T-helper 2 cell treated with Interferon-gamma antibody and Interleukin-4, amounts not matched to agents 100 ng/mL and 5 ng/mL, for 36 hours (primary cell): ENCODE results near the gene EXT2. TPM values are rescaled to one million over a fixed set of nuclear protein-coding genes. Genes with fewer than 3 reads are reported as not detected.

Source experiments
- intact Hi-C: fragments of 100-400 bp; cut with micrococcal nuclease; formaldehyde crosslinking; loops from one replicate; pipeline ENCODE4 v1.15.1; 2023
- total RNA-seq: library from RNA; stranded (reverse); gene quantifications from 2 replicates; pipeline ENCODE4 v1.2.3, GENCODE V29; 2022

Gene EXT2
- total RNA-seq = 27.5 and 31.2 TPM in 2 replicates

DNA sequence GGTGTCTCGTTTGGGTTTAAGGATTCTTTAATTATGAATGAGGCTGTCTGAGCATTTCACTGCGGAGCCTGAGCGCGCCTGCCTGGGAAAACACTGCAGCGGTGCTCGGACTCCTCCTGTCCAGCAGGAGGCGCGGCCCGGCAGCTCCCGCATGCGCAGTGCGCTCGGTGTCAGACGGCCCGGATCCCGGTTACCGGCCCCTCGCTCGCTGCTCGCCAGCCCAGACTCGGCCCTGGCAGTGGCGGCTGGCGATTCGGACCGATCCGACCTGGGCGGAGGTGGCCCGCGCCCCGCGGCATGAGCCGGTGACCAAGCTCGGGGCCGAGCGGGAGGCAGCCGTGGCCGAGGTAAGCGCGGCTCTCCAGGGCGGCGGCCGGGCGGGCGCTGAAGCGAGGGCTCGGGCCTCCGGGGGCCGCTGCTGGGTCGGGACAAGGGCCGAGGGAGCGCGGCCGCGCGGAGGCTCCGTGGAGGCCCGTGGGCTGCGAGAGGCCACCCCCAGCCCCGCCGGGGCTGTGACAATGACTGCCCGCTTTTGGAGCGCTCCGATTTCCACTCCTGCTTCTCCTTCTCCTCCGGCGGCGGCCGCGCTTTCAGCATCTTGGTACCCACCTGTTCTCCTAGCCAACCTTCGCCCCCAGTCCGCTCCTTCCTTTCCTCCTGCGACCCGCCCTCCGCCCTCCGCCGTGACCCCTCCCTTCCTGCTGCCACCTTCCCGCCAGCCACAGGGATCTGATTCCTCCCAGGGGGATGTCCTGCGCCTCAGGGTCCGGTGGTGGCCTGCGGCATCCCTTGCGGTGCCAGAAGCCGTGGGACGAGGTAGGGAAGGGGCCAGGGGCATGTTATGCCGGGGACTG, at the start of gene EXT2:
Gene EXT2, plus strand, starts transcription at position 173 of the 854 bp plus-strand sequence. CDS start 12,035 bp downstream, outside the sequence.
- intact Hi-C loops = loop anchor here (1.0 to 10.0 kb wide), 3 partner anchors 29 to 411 kb away; partner anchors contain the start of genes ACCS and HSD17B12

DNA sequence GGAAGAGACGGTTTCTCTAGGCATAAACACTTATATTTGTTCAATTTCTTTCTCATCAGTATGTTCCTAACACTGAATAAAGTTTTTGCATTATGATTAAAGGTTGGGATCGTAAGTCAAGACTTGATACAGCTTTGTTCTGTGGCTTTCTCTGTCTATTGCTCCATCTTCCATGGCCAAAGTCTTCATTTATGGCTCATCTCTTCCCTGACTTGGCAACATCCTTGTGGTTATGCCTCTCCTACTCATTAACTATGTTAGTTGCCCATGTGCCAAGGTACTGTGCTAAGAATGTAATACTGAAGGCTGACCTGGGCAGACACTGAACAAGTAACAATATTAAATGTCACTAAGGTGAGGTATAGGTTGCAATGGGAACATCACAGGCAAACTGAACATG, 49.3 kb upstream of the EXT2 start:
- intact Hi-C loops = no loop called here

DNA sequence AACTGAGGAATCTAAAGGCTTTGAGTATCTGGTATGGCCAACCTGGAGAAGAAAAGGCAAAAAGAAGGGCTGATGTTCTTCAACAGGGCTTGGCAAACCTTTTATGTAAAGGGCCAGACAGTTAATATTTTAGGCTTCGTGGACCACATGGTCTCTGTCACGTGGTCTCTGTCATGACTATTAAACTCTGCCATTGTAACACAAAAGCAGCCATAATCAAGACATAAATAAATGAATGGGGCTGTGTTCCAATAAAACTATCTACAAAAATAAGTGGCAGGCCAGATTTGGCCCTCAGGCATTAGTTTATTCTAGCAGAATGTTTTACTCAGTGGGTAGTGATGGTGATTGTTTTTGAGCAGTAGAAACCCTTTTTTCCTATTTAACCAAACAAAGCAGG, 48.2 kb upstream of the EXT2 start:
- intact Hi-C loops = no loop called here

DNA sequence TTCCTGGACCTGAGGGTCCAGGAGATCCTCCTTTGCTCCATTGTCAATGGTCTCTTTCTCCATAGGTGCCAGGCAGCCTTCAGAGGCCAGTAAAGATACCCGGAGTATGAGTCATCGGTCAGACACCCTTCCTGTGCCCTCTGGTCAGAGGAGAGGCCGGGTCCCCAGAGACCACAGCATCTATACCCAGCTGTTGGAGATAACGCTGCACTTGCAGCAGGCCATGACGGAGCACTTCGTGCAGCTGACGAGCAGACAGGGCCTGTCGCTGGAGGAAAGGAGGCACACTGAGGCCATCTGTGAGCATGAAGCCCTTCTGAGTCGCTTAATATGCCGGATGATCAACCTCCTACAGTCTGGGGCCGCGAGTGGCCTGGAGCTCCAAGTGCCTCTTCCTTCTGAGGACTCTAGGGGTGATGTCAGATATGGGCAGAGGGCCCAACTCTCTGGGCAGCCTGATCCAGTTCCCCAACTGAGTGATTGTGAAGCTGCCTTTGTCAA, 47.5 kb upstream of the EXT2 start, which contains the start of gene ACCSL:
Gene ACCSL, plus strand, starts transcription at position 51 of the 501 bp plus-strand sequence. Its CDS starts 56 bp downstream, at position 107.
- intact Hi-C loops = no loop called here

DNA sequence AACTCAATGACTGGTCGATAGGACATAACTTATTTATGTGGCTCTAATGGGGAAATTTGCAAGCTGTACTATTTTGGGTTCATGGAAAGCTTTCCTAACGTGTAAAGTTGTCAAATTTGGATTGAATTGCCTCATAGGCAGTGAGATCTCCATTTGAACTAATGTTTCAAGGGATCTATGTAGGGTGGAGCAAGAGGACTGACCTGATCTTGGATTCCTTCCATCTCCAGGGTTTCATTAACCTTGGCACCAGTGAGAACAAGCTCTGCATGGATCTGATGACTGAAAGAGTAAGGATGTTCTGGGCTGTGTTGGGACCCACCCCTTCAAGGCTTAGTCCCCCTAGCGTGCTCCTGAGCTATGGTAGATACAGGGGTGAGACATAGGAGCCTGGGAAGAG, 45.6 kb upstream of the EXT2 start:
- intact Hi-C loops = no loop called here

DNA sequence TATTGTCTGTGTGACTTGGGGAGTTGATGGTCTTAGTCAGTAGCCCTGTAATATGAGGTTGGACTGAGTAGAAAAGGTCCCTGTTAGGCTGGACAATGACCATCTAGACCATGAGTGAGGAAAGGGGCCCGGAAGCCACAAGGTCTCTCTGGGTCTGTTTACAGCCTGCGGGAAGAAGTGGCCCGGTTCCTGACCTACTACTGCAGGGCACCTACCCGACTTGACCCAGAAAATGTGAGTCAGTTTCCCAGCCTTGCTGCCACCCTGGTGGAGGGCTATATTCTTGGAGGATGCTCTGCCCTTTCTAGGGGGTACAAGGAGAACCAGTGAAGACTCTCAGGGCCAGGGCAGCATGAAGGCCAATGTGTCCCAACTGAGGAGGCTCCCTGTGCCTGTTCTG, 44.3 kb upstream of the EXT2 start:
- intact Hi-C loops = no loop called here

DNA sequence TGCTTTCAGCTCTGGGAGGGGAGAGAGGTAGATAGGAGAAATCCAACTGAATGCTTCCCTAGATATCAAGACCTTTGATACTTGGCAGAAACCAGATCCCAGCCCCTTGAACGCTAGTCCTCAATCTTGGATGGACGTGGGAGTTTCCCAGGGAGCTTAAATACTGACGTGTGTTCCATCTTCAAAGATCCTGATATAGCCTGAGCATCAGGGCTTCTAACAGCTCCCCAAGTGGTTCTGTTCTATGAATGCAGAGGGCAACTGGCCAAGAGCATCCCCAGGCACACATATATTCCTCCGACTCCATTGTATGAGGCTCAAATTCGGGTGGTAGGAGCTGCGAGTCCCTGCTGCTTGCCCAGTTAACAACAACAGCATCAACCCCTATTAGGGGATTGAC, 38.1 kb upstream of the EXT2 start:
- intact Hi-C loops = no loop called here

DNA sequence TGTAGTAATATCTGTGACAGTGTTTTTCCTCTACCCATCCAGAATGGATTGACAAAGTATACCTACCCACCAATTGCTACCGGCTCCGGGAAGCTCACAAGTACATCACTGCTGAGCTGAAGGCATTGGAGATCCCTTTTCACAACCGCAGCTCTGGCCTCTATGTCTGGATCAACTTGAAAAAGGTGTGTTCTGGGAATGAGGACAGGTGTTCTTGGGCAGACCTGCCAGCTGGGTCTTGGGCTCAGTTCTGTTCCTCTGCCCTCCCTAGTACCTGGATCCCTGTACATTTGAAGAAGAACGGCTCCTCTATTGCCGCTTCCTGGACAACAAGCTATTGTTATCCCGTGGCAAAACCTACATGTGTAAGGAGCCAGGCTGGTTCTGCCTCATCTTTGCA, 37.2 kb upstream of the EXT2 start:
- intact Hi-C loops = no loop called here

DNA sequence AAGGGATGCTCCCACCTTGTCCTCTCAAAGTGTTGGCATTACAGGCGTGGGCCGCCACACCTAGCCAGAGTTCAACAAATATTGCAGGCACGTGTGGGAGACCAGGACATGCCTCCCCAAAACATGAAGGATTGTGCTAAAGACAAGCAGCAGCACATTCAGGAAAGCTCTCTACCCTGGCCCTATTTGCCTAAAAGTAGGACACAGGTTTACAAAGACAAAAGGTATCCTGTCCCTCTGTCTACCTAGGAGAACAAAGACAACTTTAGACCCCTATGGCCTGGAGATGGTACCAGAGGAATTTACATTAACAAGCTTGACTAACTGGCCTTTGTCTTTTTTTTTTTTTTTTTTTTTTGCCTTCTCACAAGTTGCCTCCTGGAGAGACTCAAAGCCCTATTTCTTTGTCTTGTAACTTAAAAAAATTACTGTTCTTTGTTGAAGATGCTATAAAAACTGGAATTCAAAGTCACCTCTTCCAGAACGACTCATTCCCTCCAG, 30.3 kb upstream of the EXT2 start:
- intact Hi-C loops = loop anchor here (5.0 kb wide), 2 partner anchors 42 to 123 kb away; partner anchors contain the start of gene C11orf96

DNA sequence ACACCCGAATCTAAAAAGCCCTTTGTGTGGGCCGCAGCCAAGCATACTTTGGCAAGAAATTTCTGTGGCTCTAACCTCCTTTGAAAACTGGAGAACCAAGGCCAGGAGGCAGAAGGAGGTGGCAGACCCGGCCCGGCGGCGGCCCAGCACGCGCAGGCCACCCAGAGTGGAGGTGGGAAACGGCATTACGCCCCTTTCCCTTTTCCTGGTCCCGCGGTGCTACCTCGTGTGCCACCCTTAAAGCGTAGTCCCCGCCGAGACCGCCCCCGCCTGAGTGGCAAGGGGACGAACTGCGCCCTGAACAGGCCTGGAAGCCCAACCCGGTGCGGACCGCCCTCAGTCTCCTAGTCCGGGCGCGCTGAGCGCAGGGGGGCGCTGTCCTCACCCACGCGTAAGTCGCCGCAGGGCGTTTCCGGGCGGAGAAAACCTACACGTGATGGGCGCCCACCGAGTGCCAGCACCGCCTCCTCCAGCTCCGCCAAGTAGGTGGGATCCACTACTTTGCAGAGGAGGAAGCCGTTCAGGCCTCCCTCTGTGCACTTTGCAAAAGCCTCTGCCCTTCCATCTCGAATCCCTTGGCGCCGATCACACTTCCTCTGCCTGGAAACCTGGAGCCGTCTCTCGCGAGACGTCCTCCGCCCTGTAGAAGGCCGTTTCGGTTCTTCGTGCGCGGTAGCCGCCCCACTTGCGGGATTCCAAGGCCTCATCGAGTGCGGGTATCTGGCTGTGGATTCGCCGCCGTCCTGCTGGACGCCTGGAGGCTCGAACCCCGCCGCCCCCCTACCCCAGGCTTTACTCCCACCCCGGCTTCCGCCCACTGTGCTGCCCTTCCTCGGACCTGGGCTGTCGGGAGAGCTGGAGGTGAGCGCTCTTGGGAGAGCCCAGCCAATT, 29.4 kb upstream of the EXT2 start, which contains the start of gene ACCS:
Gene ACCS, plus strand, starts transcription at position 430 of the 891 bp plus-strand sequence. CDS start 1,358 bp downstream, outside the sequence.
- intact Hi-C loops = loop anchor here (1.0 to 5.0 kb wide), 5 partner anchors 29 to 708 kb away; partner anchors contain the start of genes C11orf96, EXT2 and TTC17

DNA sequence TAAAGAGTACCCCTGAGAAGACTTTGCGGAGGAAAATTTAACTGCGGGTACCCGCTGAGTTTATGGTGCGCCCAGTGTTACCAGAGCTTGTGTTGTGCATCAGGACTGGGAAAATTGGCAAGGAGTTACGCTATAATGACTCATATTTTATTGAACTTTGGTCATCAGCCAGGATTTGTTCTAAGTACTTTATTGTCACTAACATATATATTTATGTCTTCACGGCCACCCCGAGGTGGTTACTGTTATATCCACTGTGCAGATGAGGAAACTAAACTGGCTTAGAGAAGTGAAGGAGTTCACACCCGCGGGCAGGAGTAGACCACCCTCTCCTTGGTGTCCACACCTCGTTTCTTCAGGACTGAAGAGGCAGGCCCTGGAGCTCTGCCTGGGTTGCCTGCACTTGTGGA, 28.7 kb upstream of the EXT2 start:
- intact Hi-C loops = loop anchor here (1.0 to 5.0 kb wide), 5 partner anchors 29 to 708 kb away; partner anchors contain the start of genes C11orf96, EXT2 and TTC17

DNA sequence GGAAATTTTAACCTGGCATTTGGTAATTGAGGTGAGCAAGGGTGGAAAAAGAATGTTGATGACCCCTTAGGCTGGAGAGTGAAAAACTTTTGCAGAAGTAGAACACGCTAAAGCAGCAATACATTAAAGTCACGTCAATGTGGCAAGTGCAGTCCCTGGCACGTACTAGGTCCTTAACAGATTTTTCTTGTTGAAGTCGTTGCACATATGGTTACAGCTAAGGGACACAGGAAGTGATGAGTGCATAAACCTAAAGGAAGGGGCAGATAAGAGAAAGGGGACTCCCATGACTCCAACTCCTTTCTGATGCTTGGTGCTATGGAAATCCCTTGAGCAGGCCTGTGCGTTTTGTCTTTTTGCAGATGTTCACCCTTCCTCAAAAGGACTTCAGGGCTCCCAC, 28.2 kb upstream of the EXT2 start:
- intact Hi-C loops = loop anchor here (2.0 to 5.0 kb wide), 3 partner anchors 40 to 422 kb away; partner anchors contain the start of gene C11orf96

DNA sequence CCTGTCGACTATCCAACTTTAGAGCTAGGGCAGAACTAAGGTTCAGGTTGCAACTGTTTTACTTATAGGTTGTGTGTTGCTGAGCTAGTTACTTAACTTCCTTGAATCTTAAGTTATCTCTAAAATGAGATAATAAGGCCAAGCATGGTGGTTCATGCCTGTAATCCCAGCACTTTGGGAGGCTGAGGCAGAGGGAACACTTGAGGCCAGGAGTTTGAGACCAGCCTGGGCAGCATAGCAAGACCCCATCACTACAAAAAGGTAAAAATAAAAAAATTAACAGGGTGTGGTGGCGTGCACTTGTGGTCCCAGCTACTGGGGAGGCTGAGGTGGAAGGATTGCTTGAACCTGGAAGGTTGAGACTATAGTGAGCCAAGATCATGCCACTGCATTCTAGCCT, 27.3 kb upstream of the EXT2 start:
- intact Hi-C loops = loop anchor here (5.0 kb wide), 2 partner anchors 39 to 126 kb away; partner anchors contain the start of gene C11orf96

DNA sequence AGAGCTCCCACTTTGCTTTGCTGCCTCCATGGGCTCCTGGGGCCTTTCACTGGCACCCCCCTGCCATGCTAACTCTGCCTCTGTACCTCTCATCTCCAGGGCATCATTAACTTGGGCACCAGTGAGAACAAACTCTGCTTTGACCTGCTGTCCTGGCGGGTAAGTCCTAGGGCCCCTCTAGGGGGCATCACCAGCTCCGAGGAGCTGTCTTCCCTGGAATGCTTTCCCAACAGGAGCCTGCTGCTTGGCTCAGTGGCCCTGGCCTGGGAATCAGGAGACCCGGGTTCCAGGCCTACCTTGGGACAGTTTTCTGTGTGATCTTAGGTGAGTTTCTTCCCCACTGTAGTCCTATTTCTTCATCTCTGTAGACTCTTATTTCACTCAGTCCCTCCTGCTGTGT, 24.3 kb upstream of the EXT2 start:
- intact Hi-C loops = no loop called here

DNA sequence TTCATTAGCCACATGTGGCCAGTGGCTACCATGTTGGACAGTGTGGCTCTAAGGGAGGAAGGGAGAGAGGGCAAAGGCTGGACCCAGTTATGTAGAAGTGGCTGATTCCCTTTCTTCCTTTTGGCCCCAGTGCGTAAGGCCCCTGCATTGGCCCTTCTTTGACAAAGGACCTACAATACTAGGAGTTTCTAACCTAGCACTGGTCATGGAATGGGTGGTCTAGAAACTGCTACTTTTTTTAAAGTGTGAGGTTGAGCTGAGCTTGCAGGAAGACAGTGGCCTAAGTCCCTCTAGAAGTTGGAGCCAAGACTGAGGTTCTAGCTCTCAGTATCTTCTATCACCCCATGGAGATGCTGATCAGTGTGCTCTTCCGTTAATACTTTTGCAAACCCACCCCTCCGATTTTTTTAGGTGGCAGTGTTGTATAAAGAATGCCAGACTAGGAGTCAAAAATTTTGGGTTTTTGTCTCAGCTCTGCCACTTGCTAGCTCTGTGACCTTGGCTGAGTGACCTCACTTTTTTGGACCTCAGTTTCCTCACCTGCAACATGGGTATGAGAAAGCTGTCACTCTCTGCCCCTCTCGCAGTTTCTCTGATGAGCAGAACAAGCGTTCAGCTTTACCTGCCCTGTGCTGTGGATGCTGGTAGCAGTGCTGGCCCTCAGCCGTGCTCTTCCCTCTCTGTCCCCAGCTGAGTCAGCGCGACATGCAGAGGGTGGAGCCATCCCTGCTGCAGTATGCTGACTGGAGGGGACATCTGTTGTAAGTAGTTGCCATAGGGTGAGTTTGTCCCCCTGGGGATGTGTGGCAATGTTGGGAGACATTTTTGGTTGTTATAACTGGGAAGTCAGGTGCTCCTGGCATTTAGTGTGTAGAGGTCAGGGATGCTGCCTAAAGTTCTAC, 22.5 kb upstream of the EXT2 start:
- intact Hi-C loops = no loop called here

DNA sequence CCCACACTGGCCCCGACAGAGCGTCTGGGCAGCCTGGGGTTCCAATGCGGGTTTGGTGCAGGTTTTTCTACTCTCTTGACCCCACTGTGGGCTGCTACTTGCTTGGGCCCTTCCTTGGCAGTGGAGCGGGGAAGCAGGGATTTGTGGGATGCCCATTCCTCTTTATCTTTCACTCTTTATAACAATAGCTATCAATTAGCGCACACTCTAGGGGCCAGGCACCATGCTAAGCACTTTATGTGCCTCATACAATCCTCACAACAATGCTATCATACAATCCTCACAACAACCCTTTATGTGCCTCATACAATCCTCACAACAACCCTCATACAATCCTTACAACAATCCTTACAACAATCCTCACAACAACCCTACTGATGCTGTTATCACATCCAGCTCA, 16.7 kb upstream of the EXT2 start:
- intact Hi-C loops = no loop called here

DNA sequence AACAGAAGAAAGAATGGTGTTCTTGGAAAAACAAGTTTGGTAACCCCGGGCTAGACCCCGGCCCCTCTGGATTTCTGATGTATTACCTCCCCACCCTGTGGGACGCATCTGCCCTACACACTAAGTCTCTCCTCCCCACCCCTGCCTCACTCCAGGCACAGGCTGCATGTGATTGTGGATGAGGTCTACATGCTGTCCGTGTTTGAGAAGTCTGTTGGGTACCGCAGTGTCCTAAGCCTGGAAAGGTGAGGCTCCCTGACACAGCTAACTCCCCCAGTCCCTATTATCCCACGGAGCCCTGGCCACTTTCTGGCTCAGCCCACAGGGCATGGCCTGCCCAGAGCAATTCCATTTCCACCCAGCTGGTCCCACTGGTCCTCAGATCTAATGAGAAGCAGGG, 16.1 kb upstream of the EXT2 start:
- intact Hi-C loops = no loop called here

DNA sequence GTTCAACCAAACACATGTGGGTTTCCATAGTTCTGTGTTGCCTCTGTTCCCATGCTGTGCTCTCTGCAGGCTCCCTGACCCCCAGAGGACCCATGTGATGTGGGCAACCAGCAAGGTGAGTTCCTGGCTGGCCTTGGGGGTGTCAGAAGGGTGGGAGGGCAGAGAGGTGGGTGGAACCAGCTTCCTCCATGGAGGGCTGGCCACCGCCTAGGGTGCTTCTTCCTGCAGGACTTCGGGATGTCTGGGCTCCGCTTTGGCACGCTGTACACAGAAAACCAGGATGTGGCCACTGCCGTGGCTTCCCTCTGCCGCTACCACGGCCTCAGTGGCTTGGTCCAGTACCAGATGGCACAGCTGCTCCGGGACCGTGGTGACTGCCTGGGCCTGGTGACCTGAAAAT, 14.5 kb upstream of the EXT2 start:
- intact Hi-C loops = no loop called here

DNA sequence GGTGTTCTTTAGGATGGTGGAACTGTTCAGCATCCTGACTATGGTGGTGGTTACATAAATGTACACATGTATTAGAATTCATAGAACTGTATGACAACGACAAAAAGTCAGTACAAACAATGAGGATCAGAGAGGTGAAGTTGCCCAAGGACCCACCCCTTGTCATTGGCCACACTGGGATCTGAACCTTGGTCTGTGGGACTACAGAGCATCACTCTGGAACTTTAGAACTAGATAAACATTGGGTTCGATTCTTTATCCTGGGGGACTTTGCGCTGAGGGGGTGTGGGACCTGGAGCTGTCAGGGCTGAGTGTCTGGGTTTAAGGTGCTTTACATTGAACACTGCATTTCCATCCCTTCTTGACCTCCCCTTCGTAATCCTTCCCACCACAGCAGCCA, 12.8 kb upstream of the EXT2 start:
- intact Hi-C loops = no loop called here

DNA sequence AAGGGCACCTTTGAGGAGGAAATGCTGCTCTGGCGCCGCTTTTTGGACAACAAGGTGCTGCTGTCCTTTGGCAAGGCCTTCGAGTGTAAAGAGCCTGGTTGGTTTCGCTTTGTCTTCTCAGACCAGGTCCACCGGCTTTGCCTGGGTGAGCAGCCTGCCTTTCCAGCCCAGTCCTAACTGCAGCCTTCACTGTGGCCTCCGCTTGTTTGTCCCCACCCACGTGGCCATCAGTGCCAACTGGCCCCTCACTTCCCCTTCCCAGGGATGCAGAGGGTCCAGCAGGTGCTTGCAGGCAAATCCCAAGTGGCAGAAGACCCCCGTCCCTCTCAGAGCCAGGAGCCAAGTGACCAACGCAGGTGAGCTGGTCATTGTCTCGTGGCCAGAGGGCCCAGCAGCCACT, 12.0 kb upstream of the EXT2 start:
- intact Hi-C loops = no loop called here
